WTC11 (cell line): ENCODE measurements around the gene KANK4. TPM values are rescaled to one million over a fixed set of nuclear protein-coding genes. Genes with fewer than 3 reads are reported as not detected.

ENCODE experiments used
- ATAC-seq: fragments of 200-7000 bp; cut with Tn5 transposase; 2 replicates; pipeline ENCODE4 v1.10.0; 2021; ENCODE audit warnings: mild to moderate bottlenecking, moderate library complexity
- CTCF ChIA-PET: fragments of 300-600 bp; sonication (Branson Sonifier 250); formaldehyde crosslinking; loops from one replicate; lab custom pipeline; 2021; ENCODE audit warnings: antibody characterized with exemption; lab: Charles Lee
- POLR2A ChIA-PET: fragments of 350-600 bp; sonication (Branson Sonifier 250); formaldehyde crosslinking; loops from one replicate; lab custom pipeline; 2021; ENCODE audit warnings: antibody characterized with exemption; lab: Charles Lee
- DNase-seq: peaks from one replicate; pipeline ENCODE4 v3.0.0; 2021; ENCODE audit warnings: low spot score
- H3K27ac Mint-ChIP-seq: 2 replicates; pipeline ENCODE4 v1.8.0; 2021; ENCODE audit warnings: mixed read lengths
- H3K27me3 Mint-ChIP-seq: 2 replicates; pipeline ENCODE4 v1.8.0; 2021; ENCODE audit warnings: low read depth, mild to moderate bottlenecking, moderate library complexity, mixed read lengths
- H3K36me3 Mint-ChIP-seq: 2 replicates; pipeline ENCODE4 v1.8.0; 2021; ENCODE audit warnings: mixed read lengths
- H3K4me1 Mint-ChIP-seq: 2 replicates; pipeline ENCODE4 v1.8.0; 2022; ENCODE audit warnings: mixed read lengths
- H3K4me3 Mint-ChIP-seq: 2 replicates; pipeline ENCODE4 v1.8.0; 2021; ENCODE audit warnings: mild to moderate bottlenecking, moderate library complexity, mixed read lengths
- H3K9me3 Mint-ChIP-seq: 2 replicates; pipeline ENCODE4 v1.8.0; 2021; ENCODE audit warnings: mixed read lengths
- CREB1 ChIP-seq: sonication (generic); formaldehyde crosslinking; IDR thresholded peaks from 2 replicates; pipeline ENCODE4 v1.8.0; 2023; ENCODE audit warnings: mild to moderate bottlenecking, missing genetic modification reagents
- CREM ChIP-seq: sonication (generic); formaldehyde crosslinking; IDR thresholded peaks from 2 replicates; pipeline ENCODE4 v1.8.1; 2022; ENCODE audit warnings: mild to moderate bottlenecking, missing genetic modification reagents, moderate library complexity
- E2F1 ChIP-seq: sonication (generic); formaldehyde crosslinking; IDR thresholded peaks from 2 replicates; pipeline ENCODE4 v1.8.0; 2022; ENCODE audit warnings: mild to moderate bottlenecking, missing genetic modification reagents
- GABPB1 ChIP-seq: sonication (generic); formaldehyde crosslinking; IDR thresholded peaks from 2 replicates; pipeline ENCODE4 v1.8.1; 2023; ENCODE audit warnings: mild to moderate bottlenecking, missing genetic modification reagents
- GTF2I ChIP-seq: fragments of 250-450 bp; sonication (Bioruptor Pico); conservative IDR thresholded peaks from 2 replicates; pipeline ENCODE4 v1.4.0; 2021; ENCODE audit warnings: mild to moderate bottlenecking
- HMGA2 ChIP-seq: fragments of 250-450 bp; sonication (Bioruptor Pico); IDR thresholded peaks from 2 replicates; pipeline ENCODE4 v1.4.0; 2021; ENCODE audit warnings: mild to moderate bottlenecking, moderate library complexity
- IRF2 ChIP-seq: sonication (generic); formaldehyde crosslinking; IDR thresholded peaks from 2 replicates; pipeline ENCODE4 v1.8.0; 2022; ENCODE audit warnings: low read depth, missing genetic modification reagents, borderline replicate concordance
- JAZF1 ChIP-seq: fragments of 250-450 bp; sonication (Bioruptor Pico); IDR thresholded peaks from 2 replicates; pipeline ENCODE4 v1.9.0; 2021; ENCODE audit warnings: moderate library complexity, mild to moderate bottlenecking, inconsistent platforms
- NFATC4 ChIP-seq: fragments of 250-450 bp; sonication (Bioruptor Pico); IDR thresholded peaks from 2 replicates; pipeline ENCODE4 v1.9.0; 2021; ENCODE audit warnings: mild to moderate bottlenecking
- OVOL2 ChIP-seq: fragments of 250-450 bp; sonication (Bioruptor Pico); IDR thresholded peaks from 2 replicates; pipeline ENCODE4 v1.9.0; 2021; ENCODE audit warnings: mild to moderate bottlenecking, borderline replicate concordance
- RELA ChIP-seq: sonication (generic); formaldehyde crosslinking; IDR thresholded peaks from 2 replicates; pipeline ENCODE4 v1.8.1; 2022; ENCODE audit warnings: missing genetic modification reagents, mild to moderate bottlenecking, borderline replicate concordance
- RORB ChIP-seq: fragments of 250-450 bp; sonication (Bioruptor Pico); IDR thresholded peaks from 2 replicates; pipeline ENCODE4 v1.9.0; 2021; ENCODE audit warnings: mild to moderate bottlenecking
- SMAD4 ChIP-seq: sonication (generic); formaldehyde crosslinking; IDR thresholded peaks from 2 replicates; pipeline ENCODE4 v1.8.0; 2022; ENCODE audit warnings: mild to moderate bottlenecking, missing genetic modification reagents
- SOX15 ChIP-seq: fragments of 250-450 bp; sonication (Bioruptor Pico); IDR thresholded peaks from 2 replicates; pipeline ENCODE4 v1.9.0; 2021; ENCODE audit warnings: mild to moderate bottlenecking
- ZBTB43 ChIP-seq: sonication (generic); formaldehyde crosslinking; IDR thresholded peaks from 2 replicates; pipeline ENCODE4 v1.8.1; 2023; ENCODE audit warnings: mild to moderate bottlenecking, missing genetic modification reagents
- ZNF138 ChIP-seq: sonication (generic); formaldehyde crosslinking; conservative IDR thresholded peaks from 2 replicates; pipeline ENCODE4 v1.8.1; 2022; ENCODE audit warnings: mild to moderate bottlenecking, moderate library complexity, missing genetic modification reagents
- ZNF423 ChIP-seq: fragments of 250-450 bp; sonication (Bioruptor Pico); IDR thresholded peaks from 2 replicates; pipeline ENCODE4 v2.1.2; 2022; ENCODE audit warnings: mild to moderate bottlenecking, moderate library complexity
- ZNF512 ChIP-seq: sonication (generic); formaldehyde crosslinking; IDR thresholded peaks from 2 replicates; pipeline ENCODE4 v1.8.1; 2022; ENCODE audit warnings: missing genetic modification reagents, borderline replicate concordance
- total RNA-seq: library from RNA; stranded (reverse); gene quantifications from 3 replicates; pipeline ENCODE4 v1.2.3, GENCODE V29; 2021
- TF ChIP-seq, protein P1 (sequence below): sonication (generic); formaldehyde crosslinking; IDR thresholded peaks from 2 replicates; pipeline ENCODE4 v1.8.0; 2022; ENCODE audit warnings: mild to moderate bottlenecking, missing genetic modification reagents
- TF ChIP-seq, protein P2 (sequence below): fragments of 250-450 bp; sonication (Bioruptor Pico); IDR thresholded peaks from 2 replicates; pipeline ENCODE4 v1.8.0; 2021; ENCODE audit warnings: mild to moderate bottlenecking
- TF ChIP-seq, protein P3 (sequence below): sonication (generic); formaldehyde crosslinking; IDR thresholded peaks from 2 replicates; pipeline ENCODE4 v1.8.1; 2023; ENCODE audit warnings: mild to moderate bottlenecking, missing genetic modification reagents, moderate library complexity
- TF ChIP-seq, protein P4 (sequence below): sonication (generic); formaldehyde crosslinking; conservative IDR thresholded peaks from 2 replicates; pipeline ENCODE4 v1.8.1; 2023; ENCODE audit warnings: mild to moderate bottlenecking, low read depth, missing genetic modification reagents, moderate library complexity

Gene KANK4
- total RNA-seq, 1 experiment from 2014 or later: 0.35 TPM

GRCh38 chr1:62352387-62352786 is 33.2 kb upstream of the KANK4 start:
- Mint-ChIP-seq H3K27me3 (no peaks in the 10 kb centered on the region), H3K36me3 (no peaks in the 10 kb centered on the region), H3K4me3 (no peak overlapping the region), H3K4me1 (peaks cover 9% of the 10 kb centered on the region), H3K9me3 (no peaks in the 10 kb centered on the region), H3K27ac (no peak overlapping the region)
- CTCF ChIA-PET: interaction anchor here (1.2 kb wide), 1 partner anchor 40 kb away, joined by 3 read pairs; no protein-coding TSS in a partner anchor
- ATAC-seq: no peak
- TF ChIP-seq IRF2 (CRISPR knock-in tag): no peak
- no peak for TF ChIP-seq JAZF1 (CRISPR knock-in tag)
- no peak for TF ChIP-seq OVOL2 (CRISPR knock-in tag)
- no peak for TF ChIP-seq NFATC4 (CRISPR knock-in tag)
- no peak for TF ChIP-seq ZBTB43
- TF ChIP-seq, protein P1, sequence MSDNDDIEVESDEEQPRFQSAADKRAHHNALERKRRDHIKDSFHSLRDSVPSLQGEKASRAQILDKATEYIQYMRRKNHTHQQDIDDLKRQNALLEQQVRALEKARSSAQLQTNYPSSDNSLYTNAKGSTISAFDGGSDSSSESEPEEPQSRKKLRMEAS: no peak
- no peak for TF ChIP-seq CREM (CRISPR knock-in tag)
- TF ChIP-seq SMAD4 (CRISPR knock-in tag): no peak
- no peak for TF ChIP-seq ZNF138 (CRISPR knock-in tag)
- TF ChIP-seq CREB1 (CRISPR knock-in tag): no peak
- TF ChIP-seq, protein P2, sequence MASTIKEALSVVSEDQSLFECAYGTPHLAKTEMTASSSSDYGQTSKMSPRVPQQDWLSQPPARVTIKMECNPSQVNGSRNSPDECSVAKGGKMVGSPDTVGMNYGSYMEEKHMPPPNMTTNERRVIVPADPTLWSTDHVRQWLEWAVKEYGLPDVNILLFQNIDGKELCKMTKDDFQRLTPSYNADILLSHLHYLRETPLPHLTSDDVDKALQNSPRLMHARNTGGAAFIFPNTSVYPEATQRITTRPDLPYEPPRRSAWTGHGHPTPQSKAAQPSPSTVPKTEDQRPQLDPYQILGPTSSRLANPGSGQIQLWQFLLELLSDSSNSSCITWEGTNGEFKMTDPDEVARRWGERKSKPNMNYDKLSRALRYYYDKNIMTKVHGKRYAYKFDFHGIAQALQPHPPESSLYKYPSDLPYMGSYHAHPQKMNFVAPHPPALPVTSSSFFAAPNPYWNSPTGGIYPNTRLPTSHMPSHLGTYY (CRISPR knock-in tag): no peak
- TF ChIP-seq SOX15 (CRISPR knock-in tag): no peak
- no peak for TF ChIP-seq E2F1 (CRISPR knock-in tag)
- DNase-seq: no peak
- POLR2A ChIA-PET: no interaction called here

GRCh38 chr1:62349470-62350233 is 30.4 kb upstream of the KANK4 start:
- CTCF ChIA-PET: no interaction called here
- Mint-ChIP-seq H3K9me3 (no peaks in the 10 kb centered on the region), H3K4me3 (no peak overlapping the region), H3K27ac (no peak overlapping the region), H3K36me3 (no peaks in the 10 kb centered on the region), H3K4me1 (peaks cover 9% of the 10 kb centered on the region), H3K27me3 (no peaks in the 10 kb centered on the region)
- POLR2A ChIA-PET: no interaction called here
- TF ChIP-seq, protein P3, sequence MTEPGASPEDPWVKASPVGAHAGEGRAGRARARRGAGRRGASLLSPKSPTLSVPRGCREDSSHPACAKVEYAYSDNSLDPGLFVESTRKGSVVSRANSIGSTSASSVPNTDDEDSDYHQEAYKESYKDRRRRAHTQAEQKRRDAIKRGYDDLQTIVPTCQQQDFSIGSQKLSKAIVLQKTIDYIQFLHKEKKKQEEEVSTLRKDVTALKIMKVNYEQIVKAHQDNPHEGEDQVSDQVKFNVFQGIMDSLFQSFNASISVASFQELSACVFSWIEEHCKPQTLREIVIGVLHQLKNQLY (CRISPR knock-in tag): no peak
- no peak for TF ChIP-seq RORB (CRISPR knock-in tag)
- no peak for TF ChIP-seq ZBTB43
- no peak for TF ChIP-seq OVOL2 (CRISPR knock-in tag)
- TF ChIP-seq GTF2I: no peak
- no peak for TF ChIP-seq HMGA2 (CRISPR knock-in tag)
- TF ChIP-seq ZNF423: no peak
- TF ChIP-seq E2F1 (CRISPR knock-in tag): no peak
- TF ChIP-seq ZNF512 (CRISPR knock-in tag): no peak
- TF ChIP-seq RELA (CRISPR knock-in tag): no peak
- TF ChIP-seq, protein P4, sequence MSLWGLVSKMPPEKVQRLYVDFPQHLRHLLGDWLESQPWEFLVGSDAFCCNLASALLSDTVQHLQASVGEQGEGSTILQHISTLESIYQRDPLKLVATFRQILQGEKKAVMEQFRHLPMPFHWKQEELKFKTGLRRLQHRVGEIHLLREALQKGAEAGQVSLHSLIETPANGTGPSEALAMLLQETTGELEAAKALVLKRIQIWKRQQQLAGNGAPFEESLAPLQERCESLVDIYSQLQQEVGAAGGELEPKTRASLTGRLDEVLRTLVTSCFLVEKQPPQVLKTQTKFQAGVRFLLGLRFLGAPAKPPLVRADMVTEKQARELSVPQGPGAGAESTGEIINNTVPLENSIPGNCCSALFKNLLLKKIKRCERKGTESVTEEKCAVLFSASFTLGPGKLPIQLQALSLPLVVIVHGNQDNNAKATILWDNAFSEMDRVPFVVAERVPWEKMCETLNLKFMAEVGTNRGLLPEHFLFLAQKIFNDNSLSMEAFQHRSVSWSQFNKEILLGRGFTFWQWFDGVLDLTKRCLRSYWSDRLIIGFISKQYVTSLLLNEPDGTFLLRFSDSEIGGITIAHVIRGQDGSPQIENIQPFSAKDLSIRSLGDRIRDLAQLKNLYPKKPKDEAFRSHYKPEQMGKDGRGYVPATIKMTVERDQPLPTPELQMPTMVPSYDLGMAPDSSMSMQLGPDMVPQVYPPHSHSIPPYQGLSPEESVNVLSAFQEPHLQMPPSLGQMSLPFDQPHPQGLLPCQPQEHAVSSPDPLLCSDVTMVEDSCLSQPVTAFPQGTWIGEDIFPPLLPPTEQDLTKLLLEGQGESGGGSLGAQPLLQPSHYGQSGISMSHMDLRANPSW (CRISPR knock-in tag): no peak
- TF ChIP-seq GABPB1 (CRISPR knock-in tag): no peak
- TF ChIP-seq SMAD4 (CRISPR knock-in tag): no peak
- ATAC-seq: no peak
- DNase-seq: no peak
